DMS114 treated with DMSO at 0.1 percent for 48 hours (cell line): ENCODE data around the gene UNC93A.
"Not testable (repeated sequence)": the region's sequence is repeated elsewhere in the genome, so short reads cannot be mapped to it uniquely, and the experiment has no call there.

Experiments used
- DNase-seq: peaks from one replicate; lab custom pipeline; 2025; ENCODE audit not compliant: unreplicated experiment; lab: John Stamatoyannopoulos, UW

Gene UNC93A

GRCh38 chr6:167270499-167271311 lies 20.4 kb upstream of the UNC93A start:
- DNase-seq: no peak

DNA sequence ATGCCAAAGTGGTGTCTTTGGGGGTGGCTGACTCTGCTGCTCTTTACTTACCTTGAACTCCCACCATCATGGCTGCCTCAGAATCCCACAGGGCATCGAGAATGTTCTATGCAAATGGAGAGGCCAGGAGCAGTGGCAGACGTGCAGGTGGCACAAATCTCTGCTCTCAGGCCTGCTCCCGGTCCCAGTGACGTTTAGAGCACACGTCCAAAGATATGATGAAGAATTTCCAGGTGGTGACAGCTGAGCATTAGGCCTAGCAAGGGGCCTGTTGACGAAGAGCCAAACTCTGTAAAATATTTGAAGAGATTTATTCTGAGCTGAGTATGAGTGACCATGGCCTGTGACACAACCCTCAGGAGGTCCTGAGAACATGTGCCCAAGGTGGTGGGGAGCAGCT lies 19.0 kb upstream of the UNC93A start:
- DNase-seq: no peak

DNA sequence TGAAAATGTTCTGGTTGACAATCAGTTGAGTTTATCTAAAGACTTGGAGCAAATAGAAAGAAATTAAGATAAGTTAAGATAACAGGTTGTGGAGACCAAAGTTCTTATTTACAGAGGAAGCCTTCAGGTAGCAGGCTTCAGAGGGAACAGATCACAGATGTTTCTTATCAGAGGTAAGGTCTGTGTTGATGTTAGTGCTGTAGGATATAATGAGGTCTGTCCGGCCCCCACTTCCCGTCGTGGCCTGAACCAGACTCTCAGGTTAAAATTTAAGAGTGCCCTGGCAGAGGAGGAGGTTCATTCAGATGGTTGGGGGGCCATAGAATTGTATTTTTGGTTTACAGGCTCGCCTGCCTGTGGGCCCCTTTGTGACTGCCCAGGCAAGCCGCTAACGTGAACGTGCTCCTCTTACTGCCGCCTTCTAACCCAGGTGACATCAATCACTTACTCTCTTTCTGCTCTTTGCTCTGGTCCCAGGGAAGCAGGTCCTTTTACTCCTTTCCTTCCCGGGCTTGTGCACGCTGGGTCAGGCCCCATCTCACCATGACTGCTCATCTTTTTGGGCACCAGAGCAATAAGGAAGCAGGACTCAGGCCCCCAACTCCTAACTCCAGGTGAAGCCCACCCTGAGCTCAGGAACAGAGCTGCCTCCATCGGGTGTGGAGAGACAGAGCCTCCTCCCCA lies 18.3 kb upstream of the UNC93A start:
- DNase-seq: no peak

- DNase-seq: no peak
Observed at GRCh38 chr6:167274270-167274669, 16.8 kb upstream of the UNC93A start.

- DNase-seq: no peak
Observed at GRCh38 chr6:167275001-167275400, 16.1 kb upstream of the UNC93A start.

- no peak for DNase-seq
Observed at GRCh38 chr6:167275436-167275835, 15.7 kb upstream of the UNC93A start.

GRCh38 chr6:167276772-167277533 lies 14.2 kb upstream of the UNC93A start:
- DNase-seq: no peak

GRCh38 chr6:167278173-167278940 lies 12.8 kb upstream of the UNC93A start:
- DNase-seq: not testable (repeated sequence)

DNA sequence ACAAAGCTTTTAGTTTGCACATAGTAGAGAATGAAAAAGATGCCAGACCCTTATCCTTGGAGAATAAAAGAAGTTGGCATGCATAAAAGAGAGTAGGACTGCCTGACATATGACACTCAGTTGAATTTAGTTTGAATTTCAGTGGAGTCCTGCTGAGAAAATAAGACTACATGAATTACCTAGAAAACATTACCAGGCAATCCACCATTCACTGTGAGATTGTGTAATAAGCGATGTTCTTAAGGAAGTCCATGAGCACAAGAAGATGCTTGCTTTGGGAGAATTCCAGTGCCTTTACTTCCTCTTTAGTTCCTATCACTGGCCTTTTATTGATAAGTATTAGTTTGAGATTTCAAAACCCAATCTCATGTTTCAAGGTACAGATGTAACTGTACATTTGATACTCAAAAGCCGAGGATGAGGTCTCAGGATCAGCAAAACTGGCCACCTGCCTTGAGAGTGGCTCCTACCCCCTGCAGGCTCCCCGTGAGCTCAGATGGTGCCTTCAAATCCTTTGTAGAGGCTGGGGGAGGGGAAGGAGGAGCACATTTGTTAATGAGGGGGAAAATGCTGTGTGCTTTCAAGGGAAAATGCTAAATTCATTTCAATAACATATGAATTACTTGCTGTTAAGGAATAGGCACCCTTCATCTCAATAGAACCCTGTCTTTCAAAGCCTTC lies 11.2 kb upstream of the UNC93A start:
- DNase-seq: no peak

DNA sequence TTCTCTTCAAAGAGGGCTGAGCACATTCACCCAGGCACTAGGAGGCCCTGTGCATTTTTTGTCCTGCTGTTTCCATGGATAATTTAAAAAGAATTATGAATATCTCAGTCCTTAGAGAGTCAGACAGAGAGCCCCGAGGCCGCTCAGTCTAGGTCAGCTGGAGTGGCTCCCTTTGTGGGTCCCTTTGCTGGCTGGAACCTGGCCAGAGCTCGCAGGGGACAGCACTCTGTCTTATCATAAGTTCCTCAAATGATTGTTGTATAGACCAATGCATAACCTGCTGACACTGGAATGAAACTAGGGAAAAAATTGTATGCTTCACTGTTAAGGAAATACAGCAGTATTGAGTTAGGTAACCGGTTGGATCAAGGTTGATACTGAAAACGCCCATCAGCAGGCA lies 10.6 kb upstream of the UNC93A start:
- not testable (repeated sequence) for DNase-seq

- no peak for DNase-seq
Observed at GRCh38 chr6:167282165-167282564, 8.9 kb upstream of the UNC93A start.

DNA sequence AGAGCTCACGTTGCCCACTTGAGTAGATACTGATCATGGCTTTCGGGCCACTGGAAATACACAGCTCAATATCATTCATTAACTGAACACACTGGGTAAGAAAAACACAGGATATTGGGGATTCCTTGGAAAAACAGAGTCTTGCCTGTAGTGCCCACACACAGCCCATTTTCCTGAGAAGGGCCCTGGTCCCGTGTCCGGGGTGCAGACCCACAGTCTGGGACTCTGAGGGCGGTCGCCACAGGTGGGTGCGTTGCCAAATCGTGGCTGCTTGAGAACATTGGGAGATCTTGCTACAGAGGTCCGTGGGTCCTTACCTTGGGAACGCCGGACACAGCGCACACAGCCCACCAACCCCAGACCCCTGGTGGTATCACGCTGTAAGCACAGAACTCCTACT lies 6.5 kb upstream of the UNC93A start:
- not testable (repeated sequence) for DNase-seq

- DNase-seq: no peak
Observed at GRCh38 chr6:167285077-167285770, 5.9 kb upstream of the UNC93A start.

DNA sequence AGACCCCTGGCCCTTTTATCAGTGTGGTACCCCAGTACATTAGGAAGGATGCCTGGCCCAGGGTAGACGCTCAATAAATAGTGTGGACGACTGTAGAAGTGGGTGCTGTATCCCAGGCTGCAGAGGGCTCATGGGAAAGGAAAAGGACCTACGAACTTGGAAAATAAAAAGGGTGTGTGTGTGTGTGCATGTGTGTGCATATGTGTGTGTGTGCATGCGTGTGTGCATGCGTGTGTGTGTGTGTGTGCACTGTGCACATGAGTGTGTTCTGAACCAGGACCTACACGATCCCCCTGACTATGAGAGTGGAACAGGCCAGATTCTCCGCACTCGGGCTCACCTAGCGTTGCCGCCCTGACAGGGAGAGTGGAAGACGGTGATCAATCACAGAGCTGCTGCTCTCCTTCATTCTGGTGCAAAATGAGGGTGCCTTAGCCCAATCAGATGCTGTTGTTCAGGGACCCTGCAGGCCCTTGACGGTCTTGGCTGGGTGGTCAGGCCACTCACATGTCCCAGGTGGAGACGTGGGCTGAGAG lies 3.5 kb upstream of the UNC93A start:
- no peak for DNase-seq

DNA sequence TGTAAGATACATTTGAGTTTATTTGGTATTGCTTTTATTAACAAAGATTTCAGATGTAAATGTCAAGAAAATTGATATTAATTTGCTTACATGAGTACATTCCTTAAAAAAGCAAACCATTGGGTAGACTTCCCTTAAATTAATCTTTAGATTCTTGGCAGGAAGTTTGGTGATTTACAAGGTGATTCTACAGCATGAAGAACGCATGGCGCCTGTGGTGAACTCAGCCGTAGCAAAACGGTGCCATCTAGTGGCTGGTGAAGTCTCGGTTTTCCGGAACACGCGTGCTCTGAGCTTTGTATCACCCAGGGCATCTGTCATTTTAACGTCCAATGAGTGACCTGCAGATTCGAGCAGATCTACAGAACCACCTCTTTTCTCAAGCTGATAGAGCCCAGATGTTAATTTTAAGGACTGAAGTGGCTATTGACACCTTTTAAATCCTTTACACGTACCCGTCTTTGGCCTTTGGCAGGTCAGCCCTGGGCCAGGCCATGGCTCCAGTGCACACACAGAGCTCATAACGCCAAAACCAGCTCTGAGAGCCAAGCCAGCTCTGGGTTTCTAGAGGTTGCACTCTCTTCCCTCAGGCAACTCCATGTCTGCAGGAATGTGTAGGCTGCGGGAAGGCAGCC lies 2.4 kb upstream of the UNC93A start:
- DNase-seq: not testable (repeated sequence)

DNA sequence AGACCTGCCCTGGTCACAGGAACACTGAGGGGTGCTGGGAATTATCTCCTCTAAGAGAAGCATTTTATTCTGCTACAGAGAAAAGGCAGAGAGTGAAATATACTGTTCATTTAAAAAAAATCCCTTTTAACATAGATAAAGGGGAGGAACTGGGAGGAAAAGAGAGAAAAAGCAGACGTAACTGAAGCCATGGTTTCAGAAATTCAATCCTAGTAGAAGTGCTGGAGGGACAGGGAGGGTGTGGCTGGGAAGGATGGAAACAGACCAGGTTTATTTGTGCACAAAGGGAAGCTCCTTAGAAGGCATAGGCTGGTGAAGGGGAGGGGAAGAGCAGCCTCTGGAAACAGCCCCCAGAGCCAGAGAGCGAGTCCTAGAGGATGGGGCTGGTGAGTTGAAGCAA lies 1.8 kb upstream of the UNC93A start:
- not testable (repeated sequence) for DNase-seq

DNA sequence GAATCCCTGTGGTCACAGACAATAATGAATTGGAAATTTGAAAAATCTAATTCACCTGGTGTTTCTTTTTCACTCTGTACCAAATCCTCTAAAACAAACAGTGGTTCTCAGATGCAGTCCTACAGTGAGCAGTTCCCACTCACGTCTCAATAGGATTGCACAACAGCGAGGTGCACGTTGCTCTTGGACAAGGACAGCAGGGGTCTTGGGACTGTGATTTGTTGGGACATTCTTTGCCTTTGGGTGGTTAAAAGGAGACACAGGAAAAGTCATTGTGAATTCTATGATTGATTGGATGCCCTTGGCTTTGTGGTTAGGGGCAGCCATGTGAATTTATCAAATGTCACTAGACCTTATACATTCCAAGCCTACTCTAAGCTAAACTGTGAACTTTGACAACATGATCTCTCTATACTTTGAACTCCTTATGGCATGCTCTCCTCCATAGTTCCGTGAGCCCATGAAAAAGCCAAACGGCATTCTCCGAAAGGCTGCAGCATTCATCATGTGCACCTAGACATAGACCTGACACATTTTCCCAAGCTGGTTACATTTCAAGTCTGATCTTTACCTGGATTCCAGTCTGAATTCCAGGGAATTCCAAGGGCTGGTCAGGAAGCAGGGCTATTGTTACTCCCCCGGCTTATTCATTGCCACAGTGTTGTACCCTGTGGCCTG lies 647 bp downstream of the UNC93A start:
- no peak for DNase-seq

DNA sequence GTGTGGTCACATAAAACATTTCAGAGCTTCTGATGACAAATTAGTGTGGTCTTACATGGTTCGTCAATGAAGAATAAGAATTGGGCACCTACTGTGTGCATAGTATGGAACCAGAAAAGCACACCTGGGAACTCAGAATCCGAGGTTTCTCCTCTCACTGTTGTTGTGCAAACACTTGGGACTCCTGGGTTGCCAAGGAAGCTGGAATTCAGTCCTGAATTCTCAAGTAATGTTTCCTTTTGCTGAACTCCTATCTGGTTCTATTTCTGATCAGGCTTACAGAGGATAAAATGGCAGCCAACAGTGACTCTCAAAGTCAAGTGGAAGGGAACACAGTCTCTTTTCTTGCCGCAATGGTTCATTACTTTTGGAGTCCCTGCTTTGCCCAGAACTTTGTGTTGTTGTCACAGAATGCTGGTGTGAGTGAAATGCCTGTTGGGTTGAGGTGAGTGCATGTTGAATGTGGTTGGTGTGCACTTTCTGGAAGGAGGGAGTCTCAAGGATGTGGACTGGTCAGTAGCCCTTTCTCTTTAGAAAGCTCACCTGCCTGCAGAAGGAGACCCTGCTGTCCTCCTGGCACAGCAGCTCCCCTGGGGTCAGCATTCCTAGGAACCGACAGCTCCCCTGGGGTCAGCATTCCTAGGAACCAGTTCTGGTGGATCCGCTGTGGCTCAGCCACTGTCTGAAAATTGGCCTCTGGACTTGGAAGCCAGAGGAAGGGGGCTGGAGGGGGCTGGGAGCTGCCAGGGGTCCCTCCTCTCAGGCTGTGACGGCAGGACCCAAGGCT lies 1.4 kb downstream of the UNC93A start:
- DNase-seq: no peak
